B cell (primary cell): ENCODE data around the gene PYM1. TPM values are rescaled to one million over a fixed set of nuclear protein-coding genes. Genes with fewer than 3 reads are reported as not detected.

ENCODE experiments used
- ATAC-seq: fragments of 200-7000 bp; cut with Tn5 transposase; one replicate; pipeline ENCODE4 v1.10.0; 2021; ENCODE audit warnings: low read depth, mild to moderate bottlenecking, moderate number of reproducible peaks, moderate library complexity
- CTCF ChIA-PET: fragments of 350-600 bp; sonication (Branson Sonifier 250); formaldehyde crosslinking; loops from one replicate; lab custom pipeline; 2021; ENCODE audit warnings: antibody characterized with exemption, inconsistent platforms; lab: Charles Lee
- POLR2A ChIA-PET: fragments of 350-600 bp; sonication (Branson Sonifier 250); formaldehyde crosslinking; loops from one replicate; lab custom pipeline; 2021; ENCODE audit warnings: antibody characterized with exemption; lab: Charles Lee
- DNase-seq: peaks from one replicate; pipeline ENCODE4 v3.0.0; 2013
- H2AFZ ChIP-seq: 2 replicates; pipeline ENCODE4 v1.6.1; 2012; ENCODE audit warnings: mild to moderate bottlenecking, low read depth, low read length; ENCODE audit not compliant: insufficient read depth, poor library complexity, severe bottlenecking
- H3K27ac ChIP-seq, 2 donors: 1 replicate in 1 of 2; 2 replicates in 1 of 2; pipeline ENCODE4 v1.5.1; 2012 to 2013; ENCODE audit warnings: low read length in 2 of 2, mild to moderate bottlenecking in 2 of 2, moderate library complexity in 1 of 2
- H3K27me3 ChIP-seq, 4 experiments: fragments of 200-600 bp in 1 of 4; sonication (generic) in 1 of 4; replicated peaks in 1 of 4; 1 replicate in 2 of 4; 2 replicates in 2 of 4; pipeline versions ENCODE4 v1.6.1 to v1.7.0; 2013 to 2016; ENCODE audit warnings: low read length in 3 of 4, mild to moderate bottlenecking in 2 of 4, mixed read lengths in 1 of 4, moderate library complexity in 1 of 4; ENCODE audit not compliant: insufficient read depth in 4 of 4, control insufficient read depth in 3 of 4; ENCODE audit errors: control extremely low read depth in 1 of 4
- H3K36me3 ChIP-seq, 2 experiments: replicated peaks in 1 of 2; 1 replicate in 1 of 2; 2 replicates in 1 of 2; pipeline versions ENCODE4 v1.6.1 to v1.7.1; 2013; ENCODE audit warnings: low read length in 1 of 2; ENCODE audit not compliant: insufficient read depth in 2 of 2, control insufficient read depth in 1 of 2; ENCODE audit errors: control extremely low read depth in 1 of 2, extremely low read depth in 1 of 2
- H3K4me1 ChIP-seq, 2 donors: fragments of 200-600 bp in 1 of 2; sonication (generic) in 1 of 2; 1 replicate in 1 of 2; 2 replicates in 1 of 2; pipeline versions ENCODE4 v1.5.1 to v1.6.1; 2013 to 2017; ENCODE audit warnings: low read length in 2 of 2; ENCODE audit not compliant: control insufficient read depth in 2 of 2, insufficient read depth in 2 of 2
- H3K4me2 ChIP-seq: replicated peaks from 2 replicates; pipeline ENCODE3; 2012; ENCODE audit warnings: mild to moderate bottlenecking, low read depth, low read length; ENCODE audit not compliant: poor library complexity, severe bottlenecking
- H3K4me3 ChIP-seq, 5 experiments: fragments of 200-600 bp in 1 of 5; sonication (generic) in 1 of 5; 1 replicate in 3 of 5; 2 replicates in 2 of 5; pipeline versions ENCODE4 v1.5.1 to v1.7.0; 2011 to 2016; ENCODE audit warnings: low read length in 4 of 5, mild to moderate bottlenecking in 4 of 5, low read depth in 2 of 5, control low read depth in 1 of 5, moderate library complexity in 1 of 5; ENCODE audit not compliant: insufficient read depth in 1 of 5; ENCODE audit errors: control extremely low read depth in 1 of 5, extremely low read depth in 1 of 5
- H3K79me2 ChIP-seq: fragments of 200-600 bp; sonication (generic); one replicate; pipeline ENCODE4 v1.6.0; 2016; ENCODE audit warnings: low read length; ENCODE audit not compliant: control insufficient read depth, insufficient read depth
- H3K9ac ChIP-seq: fragments of 200-600 bp; sonication (generic); 2 replicates; pipeline ENCODE4 v1.6.1; 2017; ENCODE audit warnings: mild to moderate bottlenecking, low read length, moderate library complexity
- H3K9me3 ChIP-seq, 3 donors: one replicate each; pipeline versions ENCODE4 v1.6.1 to v1.7.1; 2013; ENCODE audit warnings: low read length in 2 of 3; ENCODE audit not compliant: control insufficient read depth in 2 of 3, insufficient read depth in 1 of 3; ENCODE audit errors: control extremely low read depth in 1 of 3
- H4K20me1 ChIP-seq: 2 replicates; pipeline ENCODE4 v1.6.0; 2012; ENCODE audit warnings: mild to moderate bottlenecking, low read length; ENCODE audit not compliant: insufficient read depth, control insufficient read depth, poor library complexity, severe bottlenecking
- H3K27ac Mint-ChIP-seq: one replicate; pipeline ENCODE4 v1.8.0; 2021; ENCODE audit warnings: mixed read lengths
- H3K27me3 Mint-ChIP-seq: one replicate; pipeline ENCODE4 v1.8.0; 2021; ENCODE audit warnings: mixed read lengths
- H3K4me1 Mint-ChIP-seq: one replicate; pipeline ENCODE4 v1.8.0; 2021; ENCODE audit warnings: mixed read lengths
- H3K4me3 Mint-ChIP-seq: one replicate; pipeline ENCODE4 v1.8.0; 2021; ENCODE audit warnings: mixed read lengths
- H3K9me3 Mint-ChIP-seq: one replicate; pipeline ENCODE4 v1.8.0; 2022; ENCODE audit warnings: mixed read lengths; ENCODE audit not compliant: insufficient read depth
- CTCF ChIP-seq: fragments of 200-600 bp; IDR thresholded peaks from one replicate; pipeline ENCODE4 v1.8.0; 2022; ENCODE audit warnings: antibody characterized with exemption, mild to moderate bottlenecking
- EZH2 ChIP-seq: IDR thresholded peaks from 2 replicates; pipeline ENCODE4 v1.6.1; 2012; ENCODE audit warnings: borderline replicate concordance, low read depth, mild to moderate bottlenecking, moderate library complexity, low read length; ENCODE audit not compliant: insufficient read depth, poor library complexity, severe bottlenecking
- WGBS: methylation state at CpG from one replicate; pipeline ENCODE4 v1.1.5; 2013; ENCODE audit warnings: missing lambda C conversion rate; ENCODE audit not compliant: insufficient coverage; 5-methylcytosine and 5-hydroxymethylcytosine counted together
- intact Hi-C: fragments of 100-400 bp; cut with micrococcal nuclease; formaldehyde crosslinking; loops from one replicate; pipeline ENCODE4 v1.10.0; 2022
- polyA plus RNA-seq: library from polyadenylated mRNA; depleted of rRNA; stranded (reverse); fragments of >200 nt; gene quantifications from 2 replicates; pipeline ENCODE4 v1.2.3, GENCODE V29; 2012
- total RNA-seq, 2 donors: library from RNA; stranded (reverse); fragments of 120-200 nt in 1 of 2; gene quantifications; 1 replicate in 1 of 2; 2 replicates in 1 of 2; pipeline versions ENCODE4 v1.2.3 to v1.2.4, GENCODE V29; 2013 to 2022

Gene PYM1
- total and polyA plus RNA-seq, 2 donors (not counting 1 experiment from before 2014, with no cell fraction given), result 22.5 to 39.2 TPM

GRCh38 chr12:55955800-55956508 is 28.3 kb upstream of the PYM1 start:
- H3K4me1 ChIP-seq, result no peaks in the 10 kb centered on the region
- no peak overlapping the region for H3K27ac ChIP-seq
- intact Hi-C loops, result no loop called here
- Mint-ChIP-seq H3K4me1 (no peaks in the 10 kb centered on the region), H3K27ac (peak overlapping the region; percentile 33), H3K4me3 (no peak overlapping the region), H3K27me3 (no peaks in the 10 kb centered on the region), H3K9me3 (no peaks in the 10 kb centered on the region)
- no peak overlapping the region for H3K4me2 ChIP-seq
- H3K27me3 ChIP-seq, result no peaks in the 10 kb centered on the region
- TF ChIP-seq CTCF (no peak), EZH2 (no peak)
- H2AFZ ChIP-seq, result no peak overlapping the region
- H3K9me3 ChIP-seq, result no peaks in the 10 kb centered on the region
- H3K9ac ChIP-seq, result no peak overlapping the region
- 95% methylated on average over 6 of the region's 6 CpGs for WGBS
- CTCF ChIA-PET, result interaction anchor here (0.6 to 1.9 kb wide), 6 partner anchors 19 to 745 kb away, joined by 3 to 6 read pairs (median 4); no protein-coding TSS in a partner anchor
- DNase-seq, result no peak
- ATAC-seq, result peak; percentile 43
- H3K36me3 ChIP-seq, result peaks cover 21 to 38% of the 10 kb centered on the region in 2 experiments
- H4K20me1 ChIP-seq, result peaks cover 6% of the 10 kb centered on the region
- POLR2A ChIA-PET, result interaction anchor here (0.6 kb wide), 1 partner anchor 30 kb away, joined by 5 read pairs; no protein-coding TSS in a partner anchor
- no peak overlapping the region for H3K4me3 ChIP-seq
- no peaks in the 10 kb centered on the region for H3K79me2 ChIP-seq

DNA sequence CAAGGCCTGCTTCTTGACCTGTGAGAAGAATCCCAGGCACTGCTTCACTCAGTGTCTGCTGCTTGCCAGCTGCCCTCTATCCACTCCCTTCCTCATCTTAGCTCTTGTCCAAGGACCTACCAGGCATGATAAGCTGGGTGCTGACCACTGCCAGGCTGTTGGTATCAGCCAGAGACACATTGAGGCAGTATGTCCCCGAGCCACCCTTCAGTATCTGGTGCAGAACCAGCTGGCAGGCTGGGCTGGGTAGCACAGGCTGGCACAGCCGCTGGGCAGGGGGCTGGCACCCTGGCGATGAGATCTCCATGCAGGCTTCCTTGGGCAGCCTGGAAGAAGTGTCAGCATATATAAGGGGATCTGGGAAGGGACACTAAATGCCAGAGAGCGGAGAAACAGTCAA is 27.6 kb upstream of the PYM1 start:
- no peaks in the 10 kb centered on the region for H3K27me3 Mint-ChIP-seq
- ATAC-seq (no peak), DNase-seq (no peak)
- H2AFZ ChIP-seq, result no peak overlapping the region
- intact Hi-C loops, result no loop called here
- WGBS, result 95% methylated on average over 4 of the region's 4 CpGs
- no peak overlapping the region for H3K4me2 ChIP-seq
- H3K4me3 ChIP-seq, result no peak overlapping the region
- H3K27ac Mint-ChIP-seq, result peak overlapping the region; percentile 46
- no peak overlapping the region for H3K9ac ChIP-seq
- H3K9me3 ChIP-seq, result no peaks in the 10 kb centered on the region
- H3K9me3 Mint-ChIP-seq, result no peaks in the 10 kb centered on the region
- no peak overlapping the region for H3K4me3 Mint-ChIP-seq
- peaks cover 6% of the 10 kb centered on the region for H4K20me1 ChIP-seq
- ChIA-PET POLR2A (no interaction called here), CTCF (interaction anchor here (0.6 to 1.9 kb wide), 5 partner anchors 19 to 745 kb away, joined by 3 to 6 read pairs (median 3); no protein-coding TSS in a partner anchor)
- H3K36me3 ChIP-seq, result peaks cover 22 to 38% of the 10 kb centered on the region in 2 experiments
- no peak for TF ChIP-seq EZH2
- no peak for TF ChIP-seq CTCF
- H3K4me1 Mint-ChIP-seq, result no peaks in the 10 kb centered on the region
- peaks cover 2% of the 10 kb centered on the region for H3K79me2 ChIP-seq
- no peaks in the 10 kb centered on the region for H3K27me3 ChIP-seq
- H3K4me1 ChIP-seq, result no peaks in the 10 kb centered on the region
- no peak overlapping the region for H3K27ac ChIP-seq
